GM18505 (cell line): ENCODE measurements around the gene MDFI.

Experiments
- ATAC-seq: cut with Tn5 transposase; IDR thresholded peaks from one replicate; pipeline ENCODE4 v1.9.1; 2021; ENCODE audit not compliant: unreplicated experiment
- POLR2A ChIP-seq: IDR thresholded peaks from 4 replicates; pipeline ENCODE4 v1.6.1; 2011; ENCODE audit warnings: borderline replicate concordance; ENCODE audit not compliant: insufficient read depth, insufficient read length; ENCODE audit errors: extremely low read depth

Gene MDFI

DNA sequence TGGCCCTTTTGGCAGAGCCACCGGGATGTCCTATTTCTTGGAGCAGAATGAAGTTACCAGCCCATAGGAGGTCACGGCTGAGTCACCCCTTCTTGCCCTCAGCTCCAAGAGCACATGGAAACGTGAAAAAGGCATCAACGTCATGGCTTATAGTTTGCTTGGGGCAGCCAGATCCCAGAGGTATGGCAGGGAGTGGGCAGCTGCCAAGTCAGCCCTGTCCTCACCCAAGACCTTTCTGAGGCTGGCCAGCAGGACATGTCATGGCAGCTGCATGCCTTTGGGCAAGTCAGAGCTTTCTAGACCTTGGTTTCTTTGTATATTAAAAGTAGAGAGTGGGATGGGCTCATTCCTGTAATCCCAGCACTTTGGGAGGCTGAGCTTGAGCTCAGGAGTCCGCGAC is 8.2 kb upstream of the MDFI start:
- no peak for ATAC-seq
- TF ChIP-seq POLR2A = no peak

DNA sequence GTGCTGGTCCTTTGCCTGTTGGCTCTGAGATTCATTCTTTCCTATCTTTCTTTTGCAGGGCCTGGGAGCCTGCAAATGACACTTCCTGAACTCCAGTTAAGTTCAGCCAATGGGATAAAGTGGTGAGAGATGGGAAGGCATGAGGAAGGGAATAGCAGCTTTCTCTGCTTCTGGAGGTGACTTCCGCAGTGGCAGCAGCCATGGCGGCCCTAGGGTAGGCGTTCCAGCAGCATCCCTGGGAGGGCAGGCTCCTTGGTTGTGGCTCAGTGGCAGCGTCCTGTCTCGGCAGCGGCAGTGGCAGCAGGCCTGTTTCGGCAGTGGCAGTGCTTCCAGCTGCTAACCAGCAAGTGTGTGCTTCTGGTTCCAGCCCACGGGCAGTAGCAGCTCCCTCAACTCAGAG is 7.3 kb upstream of the MDFI start:
- no peak for TF ChIP-seq POLR2A
- no peak for ATAC-seq

GRCh38 chr6:41633056-41633634 is 5.1 kb upstream of the MDFI start:
- ATAC-seq = no peak
- no peak for TF ChIP-seq POLR2A

DNA sequence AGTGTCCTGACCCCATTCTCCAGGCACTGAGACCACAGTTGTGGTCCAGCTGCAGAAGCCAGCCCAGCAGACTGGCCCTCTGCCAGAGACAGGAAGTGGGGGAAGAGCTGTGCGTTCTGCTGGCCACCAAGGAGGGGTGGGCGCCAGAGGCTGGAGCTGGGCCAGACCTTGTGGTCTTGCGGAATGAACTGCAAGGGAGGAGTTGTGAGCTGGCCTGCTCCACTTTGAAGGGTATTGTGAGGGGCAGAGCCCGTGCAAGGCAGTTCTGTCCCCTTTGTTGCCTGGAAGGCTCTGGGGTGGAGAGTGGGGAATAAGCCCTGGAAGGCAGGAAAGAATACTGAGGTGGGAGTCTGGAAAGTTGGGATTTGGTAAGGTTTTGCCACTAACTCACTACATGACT is 3.6 kb upstream of the MDFI start:
- TF ChIP-seq POLR2A = no peak
- no peak for ATAC-seq

GRCh38 chr6:41635365-41635764 is 2.9 kb upstream of the MDFI start:
- ATAC-seq = no peak
- no peak for TF ChIP-seq POLR2A

- TF ChIP-seq POLR2A = no peak
These were observed 1.5 kb upstream of the MDFI start for GRCh38 chr6:41636833-41637193.

DNA sequence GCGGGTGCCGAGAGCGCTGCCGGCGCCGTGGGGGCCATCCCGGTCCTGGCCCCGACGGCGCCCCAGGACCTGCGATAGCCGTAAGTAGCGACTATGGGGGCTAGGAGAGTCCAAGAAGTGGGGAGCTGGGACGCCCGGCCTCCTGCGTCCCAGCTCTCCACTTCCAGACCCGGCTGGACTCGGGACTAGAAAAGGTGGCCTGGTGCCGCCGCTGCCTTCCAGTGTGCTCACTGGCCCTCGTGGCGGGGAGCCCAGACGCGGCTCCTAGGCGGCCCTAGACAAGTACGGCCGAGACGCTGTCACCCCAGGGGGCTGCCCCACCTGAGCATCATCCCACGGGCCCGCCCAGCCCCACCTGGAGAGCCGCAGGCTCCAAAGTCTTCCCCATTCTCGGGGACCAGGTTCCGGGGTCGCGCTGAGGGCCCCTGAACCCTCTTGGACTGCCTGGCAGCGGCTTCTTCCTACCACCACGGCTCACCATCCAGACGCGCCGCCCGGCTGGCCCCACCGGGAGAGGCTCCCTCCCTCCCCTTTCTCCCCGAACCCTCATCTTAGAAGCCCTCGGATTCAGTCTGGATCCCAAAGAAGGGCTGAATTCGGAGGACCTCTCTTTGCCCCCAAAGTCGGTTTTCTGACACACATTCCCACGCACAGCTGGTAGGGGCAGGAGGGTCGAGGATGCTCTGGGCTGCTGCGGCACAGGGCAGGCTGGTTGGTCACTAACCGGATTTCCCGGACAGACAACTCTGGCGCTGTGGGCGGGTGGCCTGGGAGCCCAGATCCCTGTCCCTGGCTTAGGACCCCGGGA is 870 bp upstream of the MDFI start:
- no peak for ATAC-seq
- TF ChIP-seq POLR2A = no peak

More at GRCh38 chr6:41636833-41637193, 1.5 kb upstream of the MDFI start:
- no peak for ATAC-seq

DNA sequence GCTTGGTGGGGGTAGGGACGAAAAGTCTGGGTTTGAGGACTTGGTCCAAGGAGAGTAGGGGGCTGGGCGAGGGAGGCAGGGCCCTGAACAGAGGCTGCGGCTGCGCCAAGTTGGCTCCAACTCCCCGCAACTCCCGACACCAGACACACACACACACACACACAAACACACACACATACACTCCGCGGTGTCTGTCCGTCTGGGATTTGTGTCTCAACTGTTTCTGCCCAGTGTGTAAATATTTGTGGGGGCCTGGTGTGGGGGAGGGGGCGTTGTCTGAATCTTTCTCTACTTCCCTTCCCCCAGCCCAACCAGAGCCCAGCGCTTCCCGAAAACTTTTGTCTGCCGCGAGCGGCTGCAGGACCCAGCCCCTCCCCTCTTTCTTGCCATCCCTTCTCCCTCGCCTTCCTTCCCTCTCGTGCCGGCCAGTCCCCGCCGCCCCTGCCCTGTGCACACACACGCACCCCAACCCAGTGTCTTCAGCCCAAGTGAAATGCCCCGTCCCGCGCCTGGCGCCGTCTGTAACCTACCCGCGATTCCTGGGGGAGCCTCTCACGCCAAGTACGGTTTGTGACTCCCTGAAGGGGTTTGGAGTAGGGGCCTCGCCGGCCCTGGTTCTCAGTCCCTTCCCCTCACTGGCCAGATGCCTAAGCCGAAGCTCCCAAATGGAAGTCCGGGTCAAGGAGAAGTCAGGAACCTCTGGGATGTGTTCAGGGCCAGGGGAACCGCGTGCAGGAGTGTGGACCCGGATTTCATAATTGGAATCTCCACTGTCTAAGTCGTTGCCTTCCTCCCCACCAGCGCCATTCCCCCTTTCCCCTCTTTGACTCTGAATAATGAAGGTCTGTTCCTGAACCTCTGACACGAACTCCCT is 904 bp downstream of the MDFI start:
- ATAC-seq = no peak

DNA sequence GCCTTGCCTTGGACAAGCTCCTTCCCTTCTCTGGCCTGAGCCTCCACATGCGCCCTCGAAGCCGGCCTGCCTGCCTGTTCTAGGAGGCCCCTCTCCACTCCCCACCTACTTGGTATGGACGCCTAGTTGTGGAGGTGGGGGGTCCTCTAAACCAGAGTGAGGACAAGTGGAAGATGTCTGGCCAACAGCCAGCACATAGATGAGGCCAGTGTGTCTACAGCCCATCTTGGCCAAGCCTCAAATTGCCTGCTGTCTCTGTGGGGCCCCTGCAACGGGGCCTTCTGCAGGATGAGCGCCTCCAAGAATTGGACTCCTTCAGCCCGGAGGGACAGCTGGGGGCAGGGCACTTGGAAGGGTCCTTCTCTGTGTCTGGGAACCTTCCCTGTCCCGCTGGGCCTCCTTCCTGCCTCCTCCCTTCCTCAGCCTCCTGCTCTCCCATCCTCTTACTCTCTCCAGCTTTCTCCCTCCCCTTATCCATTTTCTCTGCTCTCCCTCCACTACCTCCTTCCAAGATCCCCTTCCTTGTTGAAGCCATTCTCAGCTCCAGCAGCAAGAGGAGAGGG is 1.6 kb downstream of the MDFI start:
- ATAC-seq = no peak
- TF ChIP-seq POLR2A = no peak

More for the DNA sequence above, 904 bp downstream of the MDFI start:
- no peak for TF ChIP-seq POLR2A

- ATAC-seq = no peak
- no peak for TF ChIP-seq POLR2A
These were observed 2.2 kb downstream of the MDFI start for GRCh38 chr6:41640426-41640825.

DNA sequence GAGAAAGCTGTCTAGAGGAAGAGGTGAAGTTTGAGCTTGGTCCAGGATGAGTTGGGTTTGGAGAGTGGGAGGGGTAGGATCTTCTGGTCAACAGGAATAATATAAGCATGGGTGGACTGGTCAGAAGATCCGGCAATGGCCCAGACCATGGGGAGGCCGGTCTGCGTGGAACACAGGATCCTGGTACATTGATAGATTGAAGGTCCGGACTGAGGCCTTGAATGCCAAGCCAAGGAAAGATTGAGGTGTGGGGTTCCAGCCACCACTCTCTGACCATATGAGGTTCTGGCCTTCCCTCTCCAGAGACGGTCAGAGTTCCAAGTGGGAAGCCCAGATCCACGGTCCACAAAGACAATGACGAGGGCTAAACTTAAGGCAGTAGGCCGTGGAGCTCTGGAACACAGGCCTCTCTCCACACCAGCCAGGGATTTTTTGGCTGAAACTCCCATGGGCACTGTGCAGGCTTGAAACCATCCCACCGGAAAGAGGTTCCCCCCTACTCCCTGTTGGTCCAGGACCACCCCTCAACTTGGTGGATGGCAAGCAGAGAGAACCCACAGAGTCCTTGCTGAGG is 3.2 kb downstream of the MDFI start:
- no peak for ATAC-seq
- no peak for TF ChIP-seq POLR2A

GRCh38 chr6:41642090-41642959 is 4.1 kb downstream of the MDFI start:
- TF ChIP-seq POLR2A = no peak
- no peak for ATAC-seq
